Mesenchymal stem cell (in vitro differentiated cells and primary cell): ENCODE data around the gene TTLL13.

ENCODE experiments used
- DNase-seq: peaks from one replicate; pipeline ENCODE4 v3.0.0-alpha.2; 2013
- H2AFZ ChIP-seq: one replicate; pipeline ENCODE4 v1.6.1; 2013; ENCODE audit warnings: low read depth, mild to moderate bottlenecking, control low read depth, inconsistent platforms, low read length, moderate library complexity
- H2AK5ac ChIP-seq: 2 replicates; pipeline ENCODE4 v1.6.1; 2013; ENCODE audit warnings: low read length, moderate library complexity, mild to moderate bottlenecking, inconsistent platforms; ENCODE audit not compliant: severe bottlenecking
- H2BK120ac ChIP-seq: one replicate; pipeline ENCODE4 v1.6.1; 2013; ENCODE audit warnings: low read depth, mild to moderate bottlenecking, inconsistent platforms, low read length, moderate library complexity
- H2BK12ac ChIP-seq, 2 experiments: one replicate each; pipeline ENCODE4 v1.6.1; 2013; ENCODE audit warnings: inconsistent platforms in 2 of 2, low read length in 2 of 2, mild to moderate bottlenecking in 2 of 2, moderate library complexity in 2 of 2, control low read depth in 1 of 2
- H2BK15ac ChIP-seq: one replicate; pipeline ENCODE4 v1.6.1; 2013; ENCODE audit warnings: mild to moderate bottlenecking, low read depth, inconsistent platforms; ENCODE audit not compliant: poor library complexity, severe bottlenecking
- H2BK5ac ChIP-seq: 2 replicates; pipeline ENCODE4 v1.6.1; 2013; ENCODE audit warnings: low read depth, mild to moderate bottlenecking, low read length, control low read depth, inconsistent platforms; ENCODE audit not compliant: poor library complexity, severe bottlenecking
- H3K14ac ChIP-seq, 2 experiments: one replicate each; pipeline ENCODE4 v1.6.1; 2013; ENCODE audit warnings: inconsistent platforms in 2 of 2, low read length in 2 of 2, control low read depth in 1 of 2, mild to moderate bottlenecking in 1 of 2, moderate library complexity in 1 of 2
- H3K18ac ChIP-seq, 2 experiments: one replicate each; pipeline ENCODE4 v1.6.1; 2013; ENCODE audit warnings: inconsistent platforms in 2 of 2, low read length in 2 of 2, control low read depth in 1 of 2, low read depth in 1 of 2, mild to moderate bottlenecking in 1 of 2
- H3K23ac ChIP-seq, 2 experiments: one replicate each; pipeline ENCODE4 v1.6.1; 2013; ENCODE audit warnings: inconsistent platforms in 2 of 2, low read length in 2 of 2, mild to moderate bottlenecking in 2 of 2, moderate library complexity in 2 of 2, control low read depth in 1 of 2
- H3K27ac ChIP-seq: 2 replicates; pipeline ENCODE4 v1.5.1; 2013; ENCODE audit warnings: mild to moderate bottlenecking, moderate library complexity, low read length, control low read depth, inconsistent platforms; ENCODE audit not compliant: poor library complexity, severe bottlenecking
- H3K27me3 ChIP-seq, 2 experiments: 2 replicates each; pipeline versions ENCODE4 v1.6.1 to v1.7.0; 2013; ENCODE audit warnings: low read length in 2 of 2, mild to moderate bottlenecking in 2 of 2, moderate library complexity in 2 of 2, control low read depth in 1 of 2, inconsistent platforms in 1 of 2; ENCODE audit not compliant: control insufficient read depth in 1 of 2, insufficient read depth in 1 of 2
- H3K36me3 ChIP-seq, 2 experiments: 2 replicates each; pipeline versions ENCODE4 v1.6.1 to v1.7.0; 2013; ENCODE audit warnings: low read length in 2 of 2, control low read depth in 1 of 2, inconsistent platforms in 1 of 2, low read depth in 1 of 2, mild to moderate bottlenecking in 1 of 2; ENCODE audit not compliant: insufficient read depth in 2 of 2, control insufficient read depth in 1 of 2
- H3K4ac ChIP-seq, 2 experiments: one replicate each; pipeline ENCODE4 v1.6.1; 2013; ENCODE audit warnings: inconsistent platforms in 2 of 2, low read length in 2 of 2, mild to moderate bottlenecking in 2 of 2, moderate library complexity in 2 of 2, control low read depth in 1 of 2, low read depth in 1 of 2
- H3K4me1 ChIP-seq: 2 replicates; pipeline ENCODE4 v1.6.1; 2013; ENCODE audit warnings: low read depth, low read length, control low read depth; ENCODE audit not compliant: control insufficient read depth, insufficient read depth
- H3K4me2 ChIP-seq: 2 replicates; pipeline ENCODE4 v1.6.1; 2013; ENCODE audit warnings: low read length, mild to moderate bottlenecking, inconsistent platforms; ENCODE audit not compliant: poor library complexity, severe bottlenecking
- H3K4me3 ChIP-seq, 2 experiments: 2 replicates each; pipeline versions ENCODE4 v1.5.1 to v1.7.0; 2013; ENCODE audit warnings: low read length in 2 of 2, mild to moderate bottlenecking in 2 of 2, control low read depth in 1 of 2, low read depth in 1 of 2; ENCODE audit not compliant: insufficient read depth in 1 of 2
- H3K79me1 ChIP-seq: replicated peaks from 2 replicates; pipeline ENCODE4 v1.6.1; 2013; ENCODE audit warnings: mild to moderate bottlenecking, control low read depth, low read length, inconsistent platforms; ENCODE audit not compliant: poor library complexity, severe bottlenecking
- H3K9ac ChIP-seq: 2 replicates; pipeline ENCODE4 v1.7.0; 2013; ENCODE audit warnings: mild to moderate bottlenecking, low read length, moderate library complexity
- H3K9me3 ChIP-seq: 2 replicates; pipeline ENCODE4 v1.7.0; 2013; ENCODE audit warnings: mild to moderate bottlenecking, low read length; ENCODE audit not compliant: control insufficient read depth
- H4K8ac ChIP-seq: one replicate; pipeline ENCODE4 v1.6.1; 2013; ENCODE audit warnings: inconsistent platforms, mild to moderate bottlenecking, low read length, moderate library complexity
- H4K91ac ChIP-seq: one replicate; pipeline ENCODE4 v1.6.1; 2013; ENCODE audit warnings: mild to moderate bottlenecking, low read length, inconsistent platforms
- WGBS: methylation state at CpG from one replicate; pipeline ENCODE4 v1.1.7; 2013; ENCODE audit warnings: mixed read lengths; 5-methylcytosine and 5-hydroxymethylcytosine counted together

Gene TTLL13

GRCh38 chr15:90234096-90234988, 15.0 kb upstream of the TTLL13 start, which contains the start of gene GDPGP1:
TSS of gene GDPGP1 (plus strand) at chr15:90234209. CDS start at chr15:90240909, 6,700 bp downstream.
- Histone ChIP-seq H2BK5ac (peak within 1 kb of the TSS; percentile 51), H3K27ac (peak within 1 kb of the TSS; percentile 77), H4K8ac (peak within 1 kb of the TSS; percentile 89), H4K91ac (peak within 1 kb of the TSS; percentile 52), H2AFZ (peak within 1 kb of the TSS; percentile 74), H3K14ac (peak within 1 kb of the TSS in 1 of 2 experiments; percentile 88), H2BK15ac (no peak within 1 kb of the TSS), H3K9me3 (no peaks in the 10 kb centered on the region), H3K4me2 (peak within 1 kb of the TSS; percentile 96), H2AK5ac (no peak within 1 kb of the TSS), H3K23ac (no peak within 1 kb of the TSS), H3K18ac (peak within 1 kb of the TSS; percentile 80 to 89), H2BK120ac (peak within 1 kb of the TSS; percentile 36), H3K36me3 (peaks cover 21 to 50% of the 10 kb centered on the region in 2 experiments), H2BK12ac (peak within 1 kb of the TSS; percentile 47 to 62), H3K4me1 (peaks cover 12% of the 10 kb centered on the region), H3K4ac (peak within 1 kb of the TSS; percentile 81 to 88), H3K9ac (peak within 1 kb of the TSS; percentile 96), H3K4me3 (peak within 1 kb of the TSS; percentile 74 to 96), H3K79me1 (peaks cover 14% of the 10 kb centered on the region), H3K27me3 (no peaks in the 10 kb centered on the region)
- WGBS: 13% methylated on average over 47 of the region's 49 CpGs
- DNase-seq: no peak

- no peak overlapping the region for H3K18ac ChIP-seq
- no peak overlapping the region for H2AK5ac ChIP-seq
- H3K4me3 ChIP-seq: no peak overlapping the region
- H3K27ac ChIP-seq: no peak overlapping the region
- no peak overlapping the region for H3K14ac ChIP-seq
- DNase-seq: no peak
- H2AFZ ChIP-seq: no peak overlapping the region
- H3K79me1 ChIP-seq: peaks cover 2% of the 10 kb centered on the region
- no peak overlapping the region for H4K91ac ChIP-seq
- no peak overlapping the region for H2BK15ac ChIP-seq
- no peak overlapping the region for H3K9ac ChIP-seq
- H3K4me1 ChIP-seq: peaks cover 3% of the 10 kb centered on the region
- peaks cover 15 to 20% of the 10 kb centered on the region in 2 experiments for H3K36me3 ChIP-seq
- H2BK12ac ChIP-seq: no peak overlapping the region
- 83% methylated on average over 1 of the region's 3 CpGs for WGBS
- no peaks in the 10 kb centered on the region for H3K27me3 ChIP-seq
- no peak overlapping the region for H4K8ac ChIP-seq
- H2BK120ac ChIP-seq: no peak overlapping the region
- no peak overlapping the region for H3K4me2 ChIP-seq
- no peak overlapping the region for H3K4ac ChIP-seq
- H3K9me3 ChIP-seq: no peaks in the 10 kb centered on the region
- no peak overlapping the region for H2BK5ac ChIP-seq
- no peak overlapping the region for H3K23ac ChIP-seq
Measured at GRCh38 chr15:90239371-90239770, 10.0 kb upstream of the TTLL13 start.

GRCh38 chr15:90240856-90241255, 8.5 kb upstream of the TTLL13 start:
- Histone ChIP-seq H3K36me3 (peaks cover 15 to 20% of the 10 kb centered on the region in 2 experiments), H3K79me1 (no peaks in the 10 kb centered on the region), H3K9me3 (no peaks in the 10 kb centered on the region), H3K4me3 (no peak overlapping the region), H3K27me3 (no peaks in the 10 kb centered on the region), H3K27ac (no peak overlapping the region), H3K9ac (no peak overlapping the region), H2BK120ac (no peak overlapping the region), H2BK5ac (no peak overlapping the region), H4K8ac (no peak overlapping the region), H3K4me1 (peaks cover 2% of the 10 kb centered on the region), H2BK15ac (no peak overlapping the region), H2BK12ac (no peak overlapping the region), H3K14ac (no peak overlapping the region), H2AFZ (no peak overlapping the region), H3K23ac (no peak overlapping the region), H3K4ac (no peak overlapping the region), H3K18ac (no peak overlapping the region), H4K91ac (no peak overlapping the region), H3K4me2 (no peak overlapping the region), H2AK5ac (no peak overlapping the region)
- 98% methylated on average over 8 of the region's 8 CpGs for WGBS
- DNase-seq: no peak

- Histone ChIP-seq H3K4me2 (no peak overlapping the region), H3K27ac (no peak overlapping the region), H3K27me3 (no peaks in the 10 kb centered on the region), H3K4me3 (no peak overlapping the region), H3K18ac (no peak overlapping the region), H2BK15ac (no peak overlapping the region), H3K79me1 (no peaks in the 10 kb centered on the region), H2BK5ac (no peak overlapping the region), H3K4me1 (peaks cover 2% of the 10 kb centered on the region), H4K91ac (no peak overlapping the region), H3K23ac (no peak overlapping the region), H2AK5ac (no peak overlapping the region), H2BK12ac (no peak overlapping the region), H2AFZ (no peak overlapping the region), H3K9me3 (no peaks in the 10 kb centered on the region), H3K14ac (no peak overlapping the region), H3K36me3 (peaks cover 15 to 16% of the 10 kb centered on the region in 2 experiments), H3K4ac (no peak overlapping the region), H3K9ac (no peak overlapping the region), H4K8ac (no peak overlapping the region), H2BK120ac (no peak overlapping the region)
- no peak for DNase-seq
- whole genome bisulfite sequencing: 86% methylated on average over 22 of the region's 22 CpGs
Measured at GRCh38 chr15:90241343-90242192, 7.8 kb upstream of the TTLL13 start.
